ENCODE data around the gene MUC20.
A peak's percentile ranks its signal among the peaks of the same experiment; 100 is the strongest.
"Not testable (repeated sequence)": the region's sequence is repeated elsewhere in the genome, so short reads cannot be mapped to it uniquely, and the experiment has no call there.

Gene MUC20

DNA sequence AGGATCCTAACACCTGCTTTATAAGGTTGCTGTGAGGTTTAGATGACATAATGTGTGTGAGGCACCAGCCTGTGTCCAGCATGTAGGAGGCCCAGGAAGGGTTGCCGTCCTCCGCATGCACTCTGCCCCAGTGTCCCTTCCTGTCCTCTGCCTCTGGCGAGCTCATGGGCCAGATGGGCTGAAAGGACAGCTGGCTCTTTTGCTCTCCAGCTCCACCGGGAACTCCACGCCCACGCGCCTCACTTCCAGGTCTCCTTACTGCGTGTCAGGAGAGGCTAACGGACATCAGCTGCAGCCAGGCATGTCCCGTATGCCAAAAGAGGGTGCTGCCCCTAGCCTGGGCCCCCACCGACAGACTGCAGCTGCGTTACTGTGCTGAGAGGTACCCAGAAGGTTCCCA lies 12.2 kb downstream of the MUC20 start:
- no peak for DNase-seq

DNA sequence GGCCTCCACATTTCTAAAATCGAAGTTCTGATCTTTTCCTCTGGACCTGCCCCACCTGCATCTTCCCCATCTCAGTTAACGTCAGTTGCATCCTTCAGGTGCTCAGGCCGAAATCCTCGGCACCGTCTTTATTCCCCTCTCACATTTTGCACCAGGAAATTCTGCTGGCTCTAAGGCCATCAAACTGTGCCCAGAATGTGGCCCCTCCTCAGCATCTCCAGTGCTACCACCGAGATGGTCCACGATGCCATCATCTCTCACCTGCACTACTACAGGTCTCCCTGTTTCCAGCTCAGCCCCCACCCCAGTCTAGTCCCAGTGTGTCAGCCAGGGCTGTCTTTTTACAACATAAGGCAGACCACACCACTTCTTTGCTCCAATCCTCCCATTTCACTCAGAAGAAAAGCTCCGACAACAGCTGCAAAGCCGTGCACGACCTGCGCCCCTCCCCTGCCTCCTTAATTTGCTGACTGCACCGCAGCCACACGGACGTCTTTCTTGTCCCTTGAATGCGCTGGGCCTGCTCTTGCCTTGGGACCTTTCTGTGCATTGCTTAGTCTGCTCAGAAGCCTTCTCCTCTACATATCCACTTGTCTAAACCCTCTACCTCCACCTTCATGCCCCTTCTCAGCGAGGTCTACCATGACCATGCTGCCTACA lies 14.4 kb downstream of the MUC20 start:
- DNase-seq: no peak

DNA sequence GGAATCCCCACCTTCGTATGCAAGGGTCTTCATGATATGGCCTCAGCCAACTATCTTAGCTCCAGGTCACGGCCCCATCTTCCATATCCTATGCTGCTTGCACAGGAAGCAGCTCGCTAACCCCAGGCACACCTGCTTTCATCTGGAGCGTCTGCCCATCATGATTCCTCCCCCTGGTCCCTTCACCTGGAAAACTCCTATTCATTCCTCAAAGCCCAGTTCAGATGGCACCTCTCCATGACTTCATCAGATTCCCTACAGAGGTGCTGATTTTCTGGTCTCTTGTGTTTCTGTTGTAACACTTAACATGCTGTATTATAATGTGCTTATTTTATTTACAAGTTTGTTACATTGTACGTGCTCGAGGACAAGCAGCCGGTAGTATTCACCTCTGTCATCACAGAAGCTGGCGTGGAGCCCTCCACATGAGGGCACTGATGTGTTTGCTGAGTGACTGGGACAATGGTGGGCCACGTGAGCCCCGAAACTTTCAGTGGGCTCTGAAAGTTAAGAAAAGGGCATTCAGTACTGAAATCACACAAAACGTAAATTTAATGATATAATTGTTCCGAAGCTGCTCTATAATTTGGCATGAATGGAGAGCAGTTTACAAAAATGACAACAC lies 16.2 kb downstream of the MUC20 start:
- no peak for DNase-seq

DNA sequence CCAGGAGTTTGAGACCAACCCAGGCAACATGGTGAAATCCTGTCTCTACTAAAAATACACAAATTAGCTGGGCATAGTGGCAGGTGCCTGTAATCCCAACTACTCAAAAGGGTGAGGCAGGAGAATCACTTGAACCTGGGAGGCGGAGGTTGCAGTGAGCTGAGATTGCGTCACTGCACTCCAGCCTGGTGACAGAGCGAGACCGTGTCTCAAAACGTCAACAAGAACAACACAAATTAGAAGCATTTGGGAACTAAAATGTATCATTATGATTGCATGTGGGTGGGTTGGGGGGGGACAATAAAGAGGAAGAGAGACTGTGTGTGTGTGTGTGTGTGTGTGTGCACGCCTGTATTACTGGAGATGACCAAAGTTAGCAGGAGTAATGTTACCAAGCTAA lies 17.0 kb downstream of the MUC20 start:
- DNase-seq: not testable (repeated sequence)

DNA sequence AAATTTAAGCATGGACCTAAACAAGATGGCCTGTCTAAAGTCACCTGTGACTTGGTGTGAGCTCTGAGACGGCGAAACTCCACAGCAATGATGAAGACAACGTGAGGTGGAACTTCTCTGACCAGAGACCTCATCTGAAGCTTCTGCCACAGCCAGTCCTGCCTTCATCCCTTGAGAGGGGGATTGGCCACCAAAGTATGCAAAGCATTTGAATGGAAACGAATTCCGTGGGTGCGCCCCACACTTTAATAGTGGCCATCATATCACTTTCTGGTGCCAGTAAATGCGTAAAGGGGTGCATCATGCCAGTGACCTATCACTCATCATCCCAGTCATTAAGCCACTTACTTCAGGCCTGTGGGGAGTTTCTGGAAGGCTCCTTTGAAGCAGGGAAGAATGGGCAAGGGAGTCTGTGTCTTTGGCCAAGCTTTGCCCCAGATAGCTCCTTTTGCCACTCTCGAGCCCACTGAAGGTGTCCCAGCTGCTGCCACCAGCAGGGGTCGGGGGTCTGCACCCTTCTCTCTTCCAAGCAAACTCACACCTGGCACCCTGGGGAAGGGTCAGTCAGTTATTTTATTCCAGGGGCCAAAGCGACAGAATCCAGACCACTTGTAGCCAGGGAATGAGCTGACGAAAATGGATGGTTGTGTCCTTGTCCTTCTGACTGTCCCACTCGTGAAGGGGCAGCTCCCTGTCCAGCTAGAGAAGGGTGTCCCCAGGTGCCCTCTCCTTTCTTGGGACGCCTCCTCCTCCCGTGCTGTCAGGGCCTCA lies 17.7 kb downstream of the MUC20 start:
- no peak for DNase-seq

DNA sequence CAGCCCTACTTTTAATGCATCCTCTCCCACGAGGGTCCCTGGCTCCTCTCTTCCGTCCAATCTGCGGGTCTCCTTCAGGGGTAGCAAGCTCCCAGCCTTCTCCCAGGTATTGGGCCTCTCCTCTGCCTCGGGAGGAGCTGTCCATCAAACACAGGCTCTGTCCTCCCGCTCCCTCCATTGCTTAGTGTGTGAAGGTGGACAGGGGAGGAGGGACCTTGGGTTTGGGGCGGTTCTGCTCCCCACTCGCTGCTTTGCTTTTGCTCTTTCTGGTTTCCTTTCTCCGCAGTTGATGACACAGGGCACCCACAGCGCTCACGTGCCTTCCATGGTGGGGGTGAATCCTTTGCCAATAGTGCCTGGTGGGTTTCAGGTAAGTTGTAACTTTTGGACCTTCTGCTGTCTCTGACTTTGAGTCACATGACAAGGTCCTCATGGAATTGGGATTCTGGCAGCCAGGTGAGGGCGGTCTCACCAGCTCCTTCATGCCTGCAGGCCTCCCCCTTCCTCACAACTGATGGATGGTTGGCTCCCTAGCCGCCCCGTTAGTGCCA lies 18.9 kb downstream of the MUC20 start:
- no peak for DNase-seq

DNA sequence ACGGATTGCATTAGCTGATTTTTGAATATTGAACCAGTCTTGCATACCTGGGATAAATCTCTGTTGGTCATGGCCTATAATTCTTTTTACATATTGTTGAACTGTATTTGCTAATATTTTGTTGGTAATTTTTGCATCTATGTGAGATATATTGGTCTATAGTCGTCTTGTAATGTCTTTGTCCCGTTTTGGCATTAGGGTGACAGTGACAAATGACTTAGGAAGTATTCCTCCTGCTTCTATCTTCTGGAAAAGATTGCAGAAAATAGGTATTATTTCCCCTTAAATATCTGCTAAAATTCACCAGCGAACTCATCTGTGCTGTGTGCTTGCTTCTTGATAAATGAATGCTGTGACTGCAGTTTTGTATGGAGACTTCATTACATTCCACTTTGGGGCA lies 23.7 kb downstream of the MUC20 start:
- DNase-seq: no peak

DNA sequence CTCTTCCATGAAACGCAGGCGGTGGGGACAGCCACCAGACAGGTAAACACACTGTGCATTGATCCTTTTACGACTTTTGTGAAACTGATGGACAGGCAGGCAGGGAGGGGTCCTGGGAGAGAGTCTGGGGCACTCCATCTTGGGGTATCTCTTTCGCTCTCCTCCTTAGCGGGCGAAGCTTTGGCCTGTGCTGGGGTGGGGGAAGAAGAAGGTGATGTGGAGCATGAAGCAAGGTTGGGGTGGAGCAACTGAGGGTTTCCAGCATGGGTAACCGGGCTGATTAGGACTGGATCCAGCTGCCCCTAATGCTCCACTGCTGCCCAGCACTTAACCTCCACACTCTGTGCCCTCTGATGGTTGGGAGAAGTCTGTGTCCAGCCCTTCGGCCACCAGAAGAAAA lies 25.6 kb downstream of the MUC20 start:
- no peak for DNase-seq

DNA sequence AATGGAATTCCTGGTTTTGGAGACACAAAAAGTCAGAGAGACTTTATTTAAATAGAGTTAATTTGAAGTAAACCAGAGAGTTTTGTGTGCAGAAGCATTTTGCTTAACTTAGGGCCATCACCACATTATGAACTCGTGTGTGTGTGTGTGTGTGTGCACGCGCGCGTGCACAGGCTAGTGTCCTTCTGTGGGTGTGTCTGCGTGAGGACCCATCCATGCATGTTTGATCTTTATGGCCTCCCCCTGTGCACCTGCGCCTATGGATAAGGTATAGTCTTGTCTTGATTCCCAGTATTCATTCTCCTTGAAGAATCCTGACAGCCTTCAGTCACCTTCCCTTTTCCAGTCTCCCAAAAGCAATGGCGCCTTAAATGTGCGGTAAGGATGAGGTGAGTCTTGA lies 26.0 kb downstream of the MUC20 start:
- no peak for DNase-seq

DNA sequence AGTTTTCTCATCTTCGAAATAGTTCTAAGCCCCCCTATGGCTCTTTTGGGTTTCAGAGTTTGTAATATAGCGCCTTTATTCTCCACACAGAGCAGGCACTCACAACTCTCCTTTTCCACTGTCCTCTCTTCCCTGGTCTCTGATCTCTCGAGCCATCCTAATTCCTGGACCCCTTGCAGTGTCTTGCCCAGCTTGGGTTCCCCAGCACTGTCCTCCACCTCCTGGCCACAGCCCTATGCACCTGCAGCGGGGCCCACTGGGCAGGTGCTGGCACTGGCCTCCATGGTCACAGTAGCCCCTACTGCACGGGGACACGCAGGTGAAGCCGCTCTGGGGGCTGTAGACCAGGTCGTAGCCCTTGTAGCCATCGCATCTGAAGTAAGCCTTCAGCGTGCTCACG lies 27.9 kb downstream of the MUC20 start:
- DNase-seq: no peak

DNA sequence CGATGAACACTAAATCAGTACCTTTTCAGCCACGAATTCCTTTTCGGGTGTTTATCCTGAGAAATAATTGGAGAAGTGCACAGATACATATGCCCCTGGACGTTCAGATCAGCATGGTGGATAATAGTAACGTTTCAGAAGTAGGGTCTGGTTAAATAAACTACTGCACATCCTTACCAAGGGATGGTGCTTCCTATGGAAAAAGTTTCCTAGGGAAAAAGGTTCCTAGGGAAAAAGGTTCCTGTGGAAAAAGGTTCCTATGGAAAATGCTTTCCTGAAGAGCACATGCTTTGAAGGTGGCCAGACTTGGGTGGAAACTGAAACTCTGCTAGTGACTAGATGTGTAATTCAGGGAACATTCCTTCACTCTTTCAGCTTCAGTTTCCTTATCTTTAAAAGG lies 28.3 kb downstream of the MUC20 start:
- DNase-seq: not testable (repeated sequence)

DNA sequence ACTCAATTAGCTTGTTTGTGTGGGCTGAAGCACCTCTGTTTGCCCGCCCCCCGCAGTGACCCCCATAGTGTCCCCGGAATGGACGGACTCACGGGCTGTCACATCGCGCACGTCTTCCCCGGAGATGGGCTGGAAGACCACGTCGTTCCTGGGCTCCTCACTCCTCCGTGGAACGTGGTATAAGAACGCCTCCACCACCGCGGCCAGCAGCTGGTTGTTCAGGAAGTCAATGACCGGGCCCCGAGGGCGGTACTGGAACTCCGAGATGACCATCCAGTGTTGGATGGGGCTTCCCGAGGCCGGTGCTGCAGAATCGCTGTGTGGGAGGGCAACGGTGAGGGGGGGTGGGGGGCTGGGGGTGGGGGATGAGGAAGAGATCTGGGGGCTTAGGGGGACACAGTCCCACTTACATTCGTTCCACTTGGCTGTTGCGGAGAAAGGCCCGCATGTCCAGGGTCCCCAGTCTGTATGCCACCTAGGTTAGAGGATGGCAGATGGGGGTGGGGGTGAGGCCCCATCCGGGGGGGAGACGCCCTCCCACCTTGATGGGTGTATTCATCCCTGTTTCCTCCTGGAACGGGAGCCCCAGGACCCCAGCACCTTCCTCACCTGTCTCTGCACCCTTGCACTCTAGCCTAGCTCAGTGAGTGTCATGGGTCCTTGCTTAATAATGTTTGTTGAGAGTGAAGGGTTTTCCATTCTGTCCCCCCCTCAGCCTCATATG lies 30.2 kb downstream of the MUC20 start:
- no peak for DNase-seq

DNA sequence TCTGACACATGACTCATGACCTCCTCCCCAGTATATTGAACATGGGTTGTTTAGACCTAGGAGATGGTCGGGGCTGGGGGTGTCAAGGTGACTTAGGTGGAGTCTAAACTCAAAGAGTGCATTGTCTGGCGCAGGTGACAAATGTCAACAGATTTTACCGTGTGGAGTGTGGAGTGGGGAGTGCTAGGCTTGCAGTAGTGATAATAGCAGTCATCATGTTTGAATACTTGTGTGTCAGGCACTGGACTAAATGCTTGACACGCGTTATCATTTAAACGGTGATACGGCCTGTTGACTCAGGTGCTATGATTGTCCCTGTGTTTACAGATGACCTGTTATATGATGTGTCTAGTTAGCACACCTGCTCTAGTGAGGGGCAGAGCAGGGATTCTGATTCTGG lies 30.8 kb downstream of the MUC20 start:
- DNase-seq: no peak

DNA sequence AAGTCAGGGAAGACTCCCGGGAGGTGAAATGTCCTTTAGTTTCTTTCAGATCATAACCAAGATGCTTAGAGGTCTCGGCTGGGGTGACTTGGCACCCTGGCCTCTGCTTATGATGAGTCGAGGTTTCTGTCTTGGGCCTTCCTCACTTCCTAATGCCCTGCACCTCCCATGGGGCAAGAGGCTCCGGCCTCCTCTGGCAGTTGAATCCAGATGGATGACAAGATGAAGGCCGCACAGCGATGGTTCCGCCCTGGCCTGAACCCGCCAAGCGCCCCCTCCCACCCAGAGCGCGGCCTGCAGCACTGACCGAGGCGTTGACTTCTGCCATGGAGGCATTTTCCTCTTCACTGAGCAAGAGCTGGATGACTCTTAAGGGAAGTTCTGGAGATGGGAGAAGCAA lies 31.3 kb downstream of the MUC20 start:
- DNase-seq: no peak

DNA sequence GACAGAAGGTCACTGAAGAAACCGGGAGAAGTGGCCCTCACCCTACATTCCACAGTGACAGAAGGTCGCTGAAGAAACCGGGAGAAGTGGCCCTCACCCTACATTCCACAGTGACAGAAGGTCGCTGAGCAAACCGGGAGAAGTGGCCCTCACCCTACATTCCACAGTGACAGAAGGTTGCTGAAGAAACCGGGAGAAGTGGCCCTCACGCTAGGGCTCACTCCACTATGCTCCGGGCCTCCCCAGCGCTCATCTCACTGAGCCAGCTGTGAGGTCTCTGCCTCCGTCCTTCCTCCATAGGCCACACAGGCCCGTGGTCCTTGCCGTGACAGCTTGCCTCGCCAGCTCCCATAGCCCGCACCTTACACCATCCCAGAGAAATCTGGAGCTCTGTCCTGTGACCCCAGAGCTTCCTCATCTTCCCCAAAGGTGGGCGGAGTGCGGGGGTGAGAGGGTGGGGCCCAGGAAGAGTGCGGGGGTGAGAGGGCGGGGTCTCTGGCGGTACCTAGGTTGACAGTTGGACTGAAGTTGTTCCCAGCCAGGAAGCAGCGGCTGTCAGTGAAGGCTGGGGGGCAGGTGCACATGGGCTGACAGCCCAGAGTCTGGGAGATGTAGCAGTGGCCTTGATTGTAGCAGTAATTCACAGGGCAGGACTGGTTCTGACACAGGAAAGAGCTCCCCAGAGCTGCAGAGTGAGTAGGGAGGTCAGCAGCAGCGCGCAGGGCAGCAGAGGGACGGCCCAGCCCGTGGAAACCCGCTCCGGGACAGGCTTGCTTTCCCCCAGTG lies 32.0 kb downstream of the MUC20 start:
- no peak for DNase-seq

DNA sequence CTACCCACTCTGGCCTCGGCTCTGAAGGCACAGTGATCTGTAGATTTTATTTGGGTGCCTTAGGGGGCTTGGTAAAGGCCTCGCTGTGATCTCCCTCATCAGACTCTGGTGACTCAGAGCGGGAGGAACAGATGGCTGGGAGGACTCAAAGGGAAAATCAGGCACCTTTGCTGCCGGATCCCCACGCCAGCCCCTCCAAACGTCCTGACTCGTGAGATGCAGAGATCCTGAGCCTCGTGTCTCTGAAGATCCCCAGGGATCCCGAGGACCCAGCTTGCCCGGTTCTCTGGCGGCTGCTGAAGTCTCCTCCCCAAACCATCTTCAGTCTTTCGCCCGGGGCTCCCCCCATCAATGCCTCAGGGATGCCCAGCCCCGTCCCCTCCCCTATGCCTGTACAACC lies 32.8 kb downstream of the MUC20 start:
- no peak for DNase-seq

DNA sequence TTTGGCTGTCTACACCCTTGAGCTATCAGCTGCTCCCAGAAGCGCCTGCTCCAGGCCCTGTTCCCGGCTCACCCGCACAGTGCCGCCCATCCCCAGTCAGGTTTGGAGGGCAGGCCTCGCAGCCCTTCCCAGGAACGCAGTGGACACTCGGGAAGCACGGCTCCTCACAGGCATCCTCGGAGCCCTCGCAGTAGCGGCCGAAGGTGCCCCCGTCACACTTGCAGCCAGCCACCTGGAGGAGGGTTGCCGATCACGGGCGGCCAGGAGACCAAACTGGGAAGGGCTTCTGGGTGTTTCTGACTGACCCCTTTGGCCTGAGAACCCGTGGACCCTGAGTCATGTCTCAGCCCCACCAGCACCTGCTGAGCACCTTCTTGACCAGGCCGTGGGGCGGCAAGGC lies 33.4 kb downstream of the MUC20 start:
- DNase-seq: no peak

DNA sequence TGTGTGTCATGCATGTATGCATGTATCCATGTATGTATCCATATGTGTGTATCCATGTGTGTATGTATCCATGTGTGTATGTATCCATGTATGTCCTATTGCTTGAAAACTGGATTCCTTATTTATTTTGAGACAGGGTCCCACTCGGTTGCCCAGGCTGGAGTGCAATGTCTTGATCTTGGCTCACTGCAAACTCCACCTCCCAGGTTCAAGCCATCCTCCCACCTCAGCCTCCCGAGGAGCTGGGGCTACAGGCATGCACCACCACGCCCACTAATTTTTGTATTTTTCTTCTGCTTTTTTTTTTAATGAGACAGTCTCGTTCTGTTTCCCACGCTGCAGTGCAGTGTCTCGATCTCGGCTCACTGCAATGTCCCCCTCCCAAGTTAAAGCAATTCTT lies 34.1 kb downstream of the MUC20 start:
- DNase-seq: no peak

DNA sequence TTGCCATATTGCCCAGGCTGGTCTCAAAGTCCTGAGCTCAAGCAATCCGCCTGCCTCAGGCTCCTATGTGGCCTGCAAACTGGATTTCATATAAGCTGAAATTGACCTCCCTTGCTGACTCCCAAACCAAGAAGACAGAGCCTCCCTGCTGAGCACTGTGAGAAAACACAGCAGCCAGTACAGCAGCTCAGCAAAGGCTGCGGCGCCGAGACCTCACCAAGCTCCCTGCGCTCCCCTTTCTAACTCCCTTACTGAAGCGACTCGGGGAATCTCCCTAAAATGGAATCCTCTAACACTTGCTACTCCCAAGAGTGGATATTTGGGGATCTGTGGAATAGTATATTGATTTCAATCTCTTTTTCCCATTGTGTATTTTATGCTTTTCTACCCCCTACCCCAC lies 34.6 kb downstream of the MUC20 start:
- no peak for DNase-seq

DNA sequence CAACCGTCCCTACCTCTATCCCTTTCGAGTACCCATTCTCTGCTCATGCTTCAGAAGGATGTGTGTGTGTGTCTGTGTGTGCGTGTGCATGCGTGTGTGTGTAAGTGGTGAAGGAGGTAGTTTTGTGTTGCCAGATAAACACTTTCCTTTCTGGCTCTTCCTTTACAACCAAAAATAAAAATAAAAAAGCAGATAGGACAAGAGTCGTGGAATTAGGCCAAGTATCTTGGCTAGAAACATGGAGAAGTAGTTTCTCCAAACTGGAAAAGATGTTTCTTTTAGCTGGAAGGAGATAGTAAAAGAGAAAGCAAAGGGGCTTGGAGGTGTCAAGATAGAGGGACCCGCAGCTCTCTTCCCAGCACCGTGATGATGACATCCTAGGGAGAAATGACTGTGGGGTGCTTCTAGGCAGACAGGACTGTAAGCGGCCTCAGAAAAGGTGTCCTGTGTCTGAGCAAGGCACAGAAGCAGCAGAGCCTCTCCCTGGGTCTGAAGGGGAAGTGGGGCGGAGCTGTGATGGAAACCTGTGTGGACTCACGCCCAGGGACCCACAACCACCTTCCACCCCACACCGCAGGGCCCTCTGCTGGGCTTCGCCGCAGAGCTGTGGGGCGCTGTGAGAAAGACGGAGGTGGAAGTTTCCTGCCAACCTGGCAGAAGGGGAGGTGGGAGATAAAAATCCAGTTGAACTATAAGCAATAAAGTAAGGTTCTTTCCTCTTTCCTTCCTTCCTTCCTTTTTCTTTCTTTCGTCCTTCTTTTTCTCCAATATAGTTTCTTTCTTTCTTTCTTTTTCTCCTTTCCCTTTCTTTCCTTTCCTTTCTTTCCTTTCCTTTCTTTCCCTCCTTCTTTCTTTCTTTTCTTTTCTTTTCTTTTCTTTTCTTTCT lies 35.3 kb downstream of the MUC20 start:
- DNase-seq: peak; percentile 70

DNA sequence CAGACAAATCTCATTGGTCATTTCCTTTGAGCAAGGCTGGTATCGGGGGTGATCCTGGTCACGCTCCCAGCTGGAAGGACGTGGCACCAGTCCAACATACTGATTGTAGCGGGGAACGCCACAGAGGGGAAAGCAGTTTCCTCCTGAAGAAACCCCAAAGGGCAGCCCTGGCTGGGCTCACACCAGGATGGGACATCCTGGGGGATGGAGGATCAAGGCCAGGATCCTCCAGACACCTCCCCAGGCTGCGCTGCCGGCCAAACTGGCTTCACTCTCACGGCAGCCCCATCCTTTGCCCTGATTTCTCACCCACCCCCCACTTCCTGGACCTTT lies 36.6 kb downstream of the MUC20 start:
- no peak for DNase-seq

DNA sequence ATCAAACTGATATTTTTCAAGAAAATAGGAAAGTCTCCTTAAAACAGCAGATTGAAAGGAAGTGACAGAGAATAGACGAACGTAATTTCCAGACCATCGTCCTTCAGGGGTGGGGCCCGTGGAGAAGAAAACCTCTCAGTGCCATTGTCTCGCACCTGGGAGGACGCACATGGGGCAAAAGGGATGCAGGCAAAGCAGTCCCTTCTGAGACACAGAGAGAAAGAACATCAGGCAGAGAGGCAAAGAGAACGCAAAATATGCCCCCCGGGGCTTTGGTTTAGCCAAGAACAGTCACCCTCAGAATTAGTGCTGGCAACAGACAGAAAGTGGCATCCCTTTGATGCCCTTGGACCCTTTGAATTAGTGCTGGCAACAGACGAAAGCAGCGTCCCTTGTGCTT lies 37.0 kb downstream of the MUC20 start:
- no peak for DNase-seq
